MM.1S (cell line): ENCODE data around the gene ANKRD30A.

Experiments used
- DNase-seq: peaks from one replicate; pipeline ENCODE4 v3.0.0-alpha.2; 2015
- H2AFZ ChIP-seq: fragments of 300-600 bp; sonication (generic); 2 replicates; pipeline ENCODE4 v1.6.0; 2016; ENCODE audit warnings: antibody characterized with exemption, low read length
- H3F3A ChIP-seq: fragments of 300-600 bp; sonication (generic); 2 replicates; pipeline ENCODE4 v1.6.1; 2016; ENCODE audit warnings: mild to moderate bottlenecking, antibody characterized with exemption, low read length, moderate library complexity, mixed read lengths; ENCODE audit not compliant: insufficient read depth
- H3K27ac ChIP-seq: fragments of 300-600 bp; sonication (generic); 2 replicates; pipeline ENCODE4 v1.5.1; 2016; ENCODE audit warnings: mild to moderate bottlenecking, low read length
- H3K27me3 ChIP-seq: fragments of 300-600 bp; sonication (generic); replicated peaks from 2 replicates; pipeline ENCODE4 v1.6.0; 2016; ENCODE audit warnings: low read length; ENCODE audit not compliant: insufficient read depth
- H3K36me3 ChIP-seq: fragments of 300-600 bp; sonication (generic); replicated peaks from 2 replicates; pipeline ENCODE4 v1.6.1; 2016; ENCODE audit warnings: mild to moderate bottlenecking, low read length, mixed read lengths; ENCODE audit not compliant: insufficient read depth
- H3K4me1 ChIP-seq: fragments of 300-600 bp; sonication (generic); 2 replicates; pipeline ENCODE4 v1.6.1; 2016; ENCODE audit warnings: low read length, mixed read lengths
- H3K4me2 ChIP-seq: fragments of 300-600 bp; sonication (generic); 2 replicates; pipeline ENCODE4 v1.6.0; 2016; ENCODE audit warnings: low read depth, low read length
- H3K4me3 ChIP-seq: fragments of 300-600 bp; sonication (generic); 2 replicates; pipeline ENCODE4 v1.5.1; 2016; ENCODE audit warnings: low read length, mixed read lengths
- H3K79me2 ChIP-seq: fragments of 300-600 bp; sonication (generic); 2 replicates; pipeline ENCODE4 v1.6.1; 2016; ENCODE audit warnings: mixed run types, low read length, mixed read lengths
- H3K9ac ChIP-seq: fragments of 300-600 bp; sonication (generic); 2 replicates; pipeline ENCODE4 v1.6.1; 2016; ENCODE audit warnings: low read length, mixed read lengths
- H3K9me2 ChIP-seq: fragments of 300-600 bp; sonication (generic); replicated peaks from 2 replicates; pipeline ENCODE4 v1.6.1; 2016; ENCODE audit warnings: mild to moderate bottlenecking, low read length, mixed read lengths; ENCODE audit not compliant: insufficient read depth
- H3K9me3 ChIP-seq: fragments of 300-600 bp; sonication (generic); replicated peaks from 2 replicates; pipeline ENCODE4 v1.6.1; 2016; ENCODE audit warnings: mild to moderate bottlenecking, low read length, mixed read lengths; ENCODE audit not compliant: insufficient read depth
- H4K20me1 ChIP-seq: fragments of 300-600 bp; sonication (generic); 2 replicates; pipeline ENCODE4 v1.6.1; 2016; ENCODE audit warnings: mild to moderate bottlenecking, low read length, moderate library complexity, mixed read lengths; ENCODE audit not compliant: insufficient read depth
- EZH2 ChIP-seq: fragments of 300-600 bp; sonication (generic); optimal IDR thresholded peaks from 2 replicates; pipeline ENCODE3; 2017; ENCODE audit warnings: low read depth, mild to moderate bottlenecking, antibody characterized with exemption, low read length, mixed read lengths
- EZH2phosphoT487 ChIP-seq: fragments of 300-600 bp; sonication (generic); IDR thresholded peaks from 2 replicates; pipeline ENCODE4 v1.6.1; 2018; ENCODE audit warnings: antibody characterized with exemption, low read length
- TF ChIP-seq, protein P1 (sequence below): fragments of 300-600 bp; sonication (generic); IDR thresholded peaks from 2 replicates; pipeline ENCODE4 v1.5.1; 2016; ENCODE audit warnings: antibody characterized with exemption, low read length, mixed read lengths

Gene ANKRD30A

GRCh38 chr10:37403776-37404175 lies 278.4 kb downstream of the ANKRD30A start:
- no peak for DNase-seq

More at GRCh38 chr10:37403776-37404175, 278.4 kb downstream of the ANKRD30A start:
- no peaks in the 10 kb centered on the region for H3K4me1 ChIP-seq
- no peak overlapping the region for H3K4me2 ChIP-seq
- H3K9ac ChIP-seq, result no peak overlapping the region
- H3K27ac ChIP-seq, result no peak overlapping the region
- H3K4me3 ChIP-seq, result no peak overlapping the region
- no peaks in the 10 kb centered on the region for H3K27me3 ChIP-seq
- no peaks in the 10 kb centered on the region for H3K9me2 ChIP-seq
- no peaks in the 10 kb centered on the region for H3K79me2 ChIP-seq
- no peak overlapping the region for H2AFZ ChIP-seq
- H3F3A ChIP-seq, result no peaks in the 10 kb centered on the region
- no peaks in the 10 kb centered on the region for H3K9me3 ChIP-seq
- no peaks in the 10 kb centered on the region for H4K20me1 ChIP-seq
- H3K36me3 ChIP-seq, result no peaks in the 10 kb centered on the region
- TF ChIP-seq, protein P1, sequence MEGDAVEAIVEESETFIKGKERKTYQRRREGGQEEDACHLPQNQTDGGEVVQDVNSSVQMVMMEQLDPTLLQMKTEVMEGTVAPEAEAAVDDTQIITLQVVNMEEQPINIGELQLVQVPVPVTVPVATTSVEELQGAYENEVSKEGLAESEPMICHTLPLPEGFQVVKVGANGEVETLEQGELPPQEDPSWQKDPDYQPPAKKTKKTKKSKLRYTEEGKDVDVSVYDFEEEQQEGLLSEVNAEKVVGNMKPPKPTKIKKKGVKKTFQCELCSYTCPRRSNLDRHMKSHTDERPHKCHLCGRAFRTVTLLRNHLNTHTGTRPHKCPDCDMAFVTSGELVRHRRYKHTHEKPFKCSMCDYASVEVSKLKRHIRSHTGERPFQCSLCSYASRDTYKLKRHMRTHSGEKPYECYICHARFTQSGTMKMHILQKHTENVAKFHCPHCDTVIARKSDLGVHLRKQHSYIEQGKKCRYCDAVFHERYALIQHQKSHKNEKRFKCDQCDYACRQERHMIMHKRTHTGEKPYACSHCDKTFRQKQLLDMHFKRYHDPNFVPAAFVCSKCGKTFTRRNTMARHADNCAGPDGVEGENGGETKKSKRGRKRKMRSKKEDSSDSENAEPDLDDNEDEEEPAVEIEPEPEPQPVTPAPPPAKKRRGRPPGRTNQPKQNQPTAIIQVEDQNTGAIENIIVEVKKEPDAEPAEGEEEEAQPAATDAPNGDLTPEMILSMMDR, result no peak
- TF ChIP-seq EZH2 (no peak), EZH2phosphoT487 (no peak)
